ENCODE data around the gene NOS1AP. TPM values are rescaled to one million over a fixed set of nuclear protein-coding genes. Genes with fewer than 3 reads are reported as not detected.
"Not testable (repeated sequence)": the region's sequence is repeated elsewhere in the genome, so short reads cannot be mapped to it uniquely, and the experiment has no call there.

The NOS1AP gene
- total RNA-seq, 1 experiment from 2014 or later: 9.9 TPM

- CTCF ChIA-PET: interaction anchor here (0.9 to 1.1 kb wide), 3 partner anchors 145 to 327 kb away, joined by 3 read pairs; no protein-coding TSS in a partner anchor
- no peaks in the 10 kb centered on the region for H3K27me3 Mint-ChIP-seq (ENCODE audit: unreplicated experiment)
These were observed 6.9 kb upstream of the NOS1AP start for GRCh38 chr1:162062542-162063015.

GRCh38 chr1:162065016-162065415, 4.5 kb upstream of the NOS1AP start:
- Mint-ChIP-seq H3K36me3 (ENCODE audit: insufficient read depth, unreplicated experiment) (peaks cover 10% of the 10 kb centered on the region), H3K27ac (ENCODE audit: unreplicated experiment) (no peak overlapping the region), H3K4me1 (ENCODE audit: low read depth, unreplicated experiment) (no peaks in the 10 kb centered on the region), H3K27me3 (ENCODE audit: unreplicated experiment) (no peaks in the 10 kb centered on the region), H3K4me3 (ENCODE audit: low read depth, unreplicated experiment) (no peak overlapping the region), H3K9me3 (ENCODE audit: low read depth, unreplicated experiment) (no peaks in the 10 kb centered on the region)
- intact Hi-C loops (cut with micrococcal nuclease; ENCODE audit: unreplicated experiment): no loop called here
- DNase-seq: no peak
- no TSS peak for BruUV-seq (replicated peaks)
- CTCF ChIA-PET: no interaction called here
- TF ChIP-seq, protein P1, sequence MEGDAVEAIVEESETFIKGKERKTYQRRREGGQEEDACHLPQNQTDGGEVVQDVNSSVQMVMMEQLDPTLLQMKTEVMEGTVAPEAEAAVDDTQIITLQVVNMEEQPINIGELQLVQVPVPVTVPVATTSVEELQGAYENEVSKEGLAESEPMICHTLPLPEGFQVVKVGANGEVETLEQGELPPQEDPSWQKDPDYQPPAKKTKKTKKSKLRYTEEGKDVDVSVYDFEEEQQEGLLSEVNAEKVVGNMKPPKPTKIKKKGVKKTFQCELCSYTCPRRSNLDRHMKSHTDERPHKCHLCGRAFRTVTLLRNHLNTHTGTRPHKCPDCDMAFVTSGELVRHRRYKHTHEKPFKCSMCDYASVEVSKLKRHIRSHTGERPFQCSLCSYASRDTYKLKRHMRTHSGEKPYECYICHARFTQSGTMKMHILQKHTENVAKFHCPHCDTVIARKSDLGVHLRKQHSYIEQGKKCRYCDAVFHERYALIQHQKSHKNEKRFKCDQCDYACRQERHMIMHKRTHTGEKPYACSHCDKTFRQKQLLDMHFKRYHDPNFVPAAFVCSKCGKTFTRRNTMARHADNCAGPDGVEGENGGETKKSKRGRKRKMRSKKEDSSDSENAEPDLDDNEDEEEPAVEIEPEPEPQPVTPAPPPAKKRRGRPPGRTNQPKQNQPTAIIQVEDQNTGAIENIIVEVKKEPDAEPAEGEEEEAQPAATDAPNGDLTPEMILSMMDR (IDR thresholded peaks at IDR 0.05; ENCODE audit: unreplicated experiment): no peak

More at GRCh38 chr1:162062542-162063015, 6.9 kb upstream of the NOS1AP start:
- no peak for DNase-seq
- TF ChIP-seq, protein P1 (IDR thresholded peaks at IDR 0.05; ENCODE audit: unreplicated experiment): no peak
- no peak overlapping the region for H3K4me3 Mint-ChIP-seq (ENCODE audit: low read depth, unreplicated experiment)
- intact Hi-C loops (cut with micrococcal nuclease; ENCODE audit: unreplicated experiment): no loop called here
- no peaks in the 10 kb centered on the region for H3K36me3 Mint-ChIP-seq (ENCODE audit: insufficient read depth, unreplicated experiment)
- H3K4me1 Mint-ChIP-seq (ENCODE audit: low read depth, unreplicated experiment): no peaks in the 10 kb centered on the region
- BruUV-seq (replicated peaks): no TSS peak
- no peak overlapping the region for H3K27ac Mint-ChIP-seq (ENCODE audit: unreplicated experiment)
- no peaks in the 10 kb centered on the region for H3K9me3 Mint-ChIP-seq (ENCODE audit: low read depth, unreplicated experiment)

DNA sequence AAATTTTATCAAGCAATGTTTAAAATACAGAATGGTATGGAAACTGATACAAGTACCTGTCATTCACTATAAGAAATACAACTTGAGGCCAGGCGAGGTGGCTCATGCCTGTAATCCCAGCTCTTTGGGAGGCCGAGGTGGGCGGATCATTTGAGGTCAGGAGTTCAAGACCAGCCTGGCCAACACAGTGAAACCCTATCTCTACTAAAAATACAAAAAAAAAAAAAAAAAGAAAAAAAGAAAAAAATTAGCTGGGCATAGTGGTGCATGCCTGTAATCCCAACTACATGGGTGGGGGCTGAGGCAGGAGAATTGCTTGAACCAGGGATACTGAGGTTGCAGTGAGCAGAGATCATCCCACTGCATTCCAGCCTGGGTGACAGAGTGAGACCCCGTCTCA, 2.7 kb upstream of the NOS1AP start:
- H3K27me3 Mint-ChIP-seq (ENCODE audit: unreplicated experiment); H3K9me3 Mint-ChIP-seq (ENCODE audit: low read depth, unreplicated experiment); DNase-seq; intact Hi-C loops (cut with micrococcal nuclease; ENCODE audit: unreplicated experiment); CTCF ChIA-PET; H3K27ac Mint-ChIP-seq (ENCODE audit: unreplicated experiment); H3K4me3 Mint-ChIP-seq (ENCODE audit: low read depth, unreplicated experiment); BruUV-seq (replicated peaks): not testable (repeated sequence)
- H3K36me3 Mint-ChIP-seq (ENCODE audit: insufficient read depth, unreplicated experiment): peaks cover 20% of the 10 kb centered on the region
- H3K4me1 Mint-ChIP-seq (ENCODE audit: low read depth, unreplicated experiment): peaks cover 12% of the 10 kb centered on the region

DNA sequence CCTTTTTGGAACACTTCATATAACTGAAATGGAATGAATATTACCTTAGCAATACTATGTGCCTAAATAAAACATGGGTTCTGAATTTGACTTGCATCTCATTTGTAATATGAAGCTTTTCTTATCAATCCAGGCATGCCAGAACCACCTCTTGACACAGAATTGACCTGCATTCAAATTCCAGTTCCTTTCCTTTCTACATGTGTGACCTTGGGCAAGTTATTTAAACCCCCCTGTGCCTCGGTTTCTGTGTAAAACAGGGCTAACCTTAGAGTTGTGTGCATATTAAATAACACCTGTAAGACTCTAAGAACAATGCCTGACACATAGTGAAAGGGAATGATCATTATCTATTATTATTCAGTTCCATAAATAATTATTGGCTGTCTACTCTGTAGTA, 2.0 kb upstream of the NOS1AP start:
- CTCF ChIA-PET: interaction anchor here (0.6 kb wide), 1 partner anchor 209 kb away, joined by 8 read pairs; no protein-coding TSS in a partner anchor
- no peak overlapping the region for H3K27ac Mint-ChIP-seq (ENCODE audit: unreplicated experiment)
- no peak overlapping the region for H3K4me3 Mint-ChIP-seq (ENCODE audit: low read depth, unreplicated experiment)
- no peaks in the 10 kb centered on the region for H3K27me3 Mint-ChIP-seq (ENCODE audit: unreplicated experiment)
- TF ChIP-seq, protein P1 (IDR thresholded peaks at IDR 0.05; ENCODE audit: unreplicated experiment): no peak
- intact Hi-C loops (cut with micrococcal nuclease; ENCODE audit: unreplicated experiment): no loop called here
- peaks cover 20% of the 10 kb centered on the region for H3K36me3 Mint-ChIP-seq (ENCODE audit: insufficient read depth, unreplicated experiment)
- H3K4me1 Mint-ChIP-seq (ENCODE audit: low read depth, unreplicated experiment): peaks cover 18% of the 10 kb centered on the region
- no peaks in the 10 kb centered on the region for H3K9me3 Mint-ChIP-seq (ENCODE audit: low read depth, unreplicated experiment)
- DNase-seq: no peak
- BruUV-seq (replicated peaks): no TSS peak

DNA sequence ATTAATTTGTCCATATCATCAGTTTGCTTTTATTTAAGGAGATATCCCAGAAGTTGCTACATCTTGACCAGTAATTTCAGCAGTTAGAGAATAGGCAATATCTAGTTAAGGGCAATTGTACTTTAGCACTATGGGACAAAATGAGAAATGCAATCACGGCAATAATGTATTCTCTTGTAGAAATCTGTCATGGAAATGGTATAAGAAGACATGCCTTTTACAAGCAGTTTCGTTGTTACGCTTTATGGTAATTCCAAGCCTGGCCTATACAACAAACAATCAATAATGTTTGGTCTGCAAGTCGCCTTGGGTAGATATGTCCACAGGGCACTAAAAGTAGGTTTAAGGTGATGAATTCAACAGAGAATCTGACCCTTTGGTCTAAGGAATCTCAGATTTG, 1.2 kb upstream of the NOS1AP start:
- Mint-ChIP-seq H3K27ac (ENCODE audit: unreplicated experiment) (no peak overlapping the region), H3K4me1 (ENCODE audit: low read depth, unreplicated experiment) (peaks cover 21% of the 10 kb centered on the region), H3K27me3 (ENCODE audit: unreplicated experiment) (no peaks in the 10 kb centered on the region), H3K4me3 (ENCODE audit: low read depth, unreplicated experiment) (no peak overlapping the region), H3K36me3 (ENCODE audit: insufficient read depth, unreplicated experiment) (peaks cover 20% of the 10 kb centered on the region), H3K9me3 (ENCODE audit: low read depth, unreplicated experiment) (no peaks in the 10 kb centered on the region)
- no TSS peak for BruUV-seq (replicated peaks)
- intact Hi-C loops (cut with micrococcal nuclease; ENCODE audit: unreplicated experiment): no loop called here
- CTCF ChIA-PET: interaction anchor here (0.6 kb wide), 1 partner anchor 25 kb away, joined by 3 read pairs; no protein-coding TSS in a partner anchor
- TF ChIP-seq, protein P1 (IDR thresholded peaks at IDR 0.05; ENCODE audit: unreplicated experiment): no peak
- no peak for DNase-seq

Data from Calu3 (cell line).